Effector CD8-positive, alpha-beta T cell (primary cell): Measurements from ENCODE around the gene MAPK4.

Experiments used
- DNase-seq: peaks from one replicate; lab custom pipeline; 2025; lab: John Stamatoyannopoulos, UW

MAPK4 gene

GRCh38 chr18:50623694-50624352 lies 63.9 kb downstream of the MAPK4 start:
- DNase-seq = no peak

- DNase-seq = no peak
Observed at GRCh38 chr18:50624981-50625380, 65.1 kb downstream of the MAPK4 start.

DNA sequence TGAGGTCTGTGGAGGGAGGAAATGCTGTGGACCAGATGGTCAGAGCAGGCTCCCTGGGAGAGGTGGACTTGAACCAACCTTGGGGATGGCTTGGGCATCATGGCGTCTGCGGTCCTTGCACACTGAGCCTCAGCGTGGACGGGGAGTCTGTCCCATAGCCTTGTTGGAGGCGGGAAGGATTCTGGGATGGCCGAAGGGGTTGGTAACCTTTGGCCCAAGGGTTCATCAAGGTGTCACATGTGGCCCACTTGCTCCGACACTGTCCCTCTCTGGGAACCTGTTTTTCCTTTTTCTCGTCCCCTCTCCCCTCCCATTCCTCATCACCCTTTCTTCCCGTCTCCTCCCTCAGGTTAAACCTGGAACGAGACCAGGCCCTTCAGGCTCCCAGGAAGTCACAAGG lies 66.4 kb downstream of the MAPK4 start:
- no peak for DNase-seq

DNA sequence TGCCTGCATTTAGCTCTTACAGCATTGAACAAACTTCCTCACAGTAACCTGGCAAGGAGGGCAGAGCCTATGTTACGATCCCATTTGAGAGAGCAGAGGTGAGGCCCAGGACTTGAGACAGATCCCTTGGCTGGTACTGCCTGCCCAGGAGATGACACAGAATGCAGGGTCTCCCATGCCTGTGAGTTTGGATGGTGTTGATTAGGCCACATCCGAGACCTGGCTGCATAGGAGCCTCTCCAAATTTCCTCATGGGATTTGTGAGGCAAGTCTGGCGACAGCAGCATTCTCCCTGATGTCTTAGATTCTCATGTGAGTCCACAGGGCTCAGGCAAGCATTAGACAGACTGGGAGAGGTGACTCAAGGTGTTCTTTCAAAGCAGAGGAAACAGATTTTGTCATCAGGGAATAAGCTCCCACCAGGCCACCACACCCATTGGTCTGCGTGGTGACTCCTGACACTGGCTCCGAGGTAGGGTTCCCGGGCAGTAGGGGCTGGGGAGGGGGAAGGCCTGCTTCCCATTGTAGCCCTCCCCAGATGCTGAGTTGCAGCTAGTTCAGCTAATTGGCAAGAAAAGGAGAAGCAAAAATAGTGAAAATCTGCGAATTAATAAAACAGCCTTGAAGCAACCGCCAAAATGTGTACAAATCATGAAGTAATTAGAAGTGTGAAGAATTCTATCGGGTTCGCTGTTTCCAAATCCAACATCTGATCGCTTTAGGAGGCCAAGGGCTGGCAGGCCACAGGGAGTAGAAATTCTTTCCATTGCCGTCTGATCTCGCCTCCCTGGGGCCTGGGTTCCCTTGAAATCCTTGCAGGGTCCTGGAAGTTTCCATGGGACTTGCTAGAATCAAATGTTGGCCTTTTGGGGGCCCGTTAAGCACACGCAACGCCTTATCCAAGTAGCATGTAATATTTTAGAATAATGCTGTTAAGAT lies 68.0 kb downstream of the MAPK4 start:
- no peak for DNase-seq

DNA sequence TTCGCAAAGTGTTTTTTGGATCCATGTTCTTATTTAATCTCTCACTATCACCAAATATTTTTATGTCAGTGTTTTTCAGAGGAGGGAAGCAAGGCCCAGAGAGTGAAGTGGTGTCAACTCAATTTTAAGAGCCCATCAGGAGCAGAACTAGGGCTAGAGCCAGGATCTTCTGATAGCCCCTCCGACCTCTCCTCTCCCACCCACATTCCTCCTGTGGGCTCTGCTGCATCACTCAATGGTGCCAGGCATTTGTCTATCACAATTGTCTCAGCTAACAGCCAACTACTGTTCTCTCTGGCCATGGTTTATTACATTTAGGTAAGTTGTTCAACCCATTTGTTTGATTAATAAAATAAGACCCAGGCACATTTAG lies 68.6 kb downstream of the MAPK4 start:
- no peak for DNase-seq

DNA sequence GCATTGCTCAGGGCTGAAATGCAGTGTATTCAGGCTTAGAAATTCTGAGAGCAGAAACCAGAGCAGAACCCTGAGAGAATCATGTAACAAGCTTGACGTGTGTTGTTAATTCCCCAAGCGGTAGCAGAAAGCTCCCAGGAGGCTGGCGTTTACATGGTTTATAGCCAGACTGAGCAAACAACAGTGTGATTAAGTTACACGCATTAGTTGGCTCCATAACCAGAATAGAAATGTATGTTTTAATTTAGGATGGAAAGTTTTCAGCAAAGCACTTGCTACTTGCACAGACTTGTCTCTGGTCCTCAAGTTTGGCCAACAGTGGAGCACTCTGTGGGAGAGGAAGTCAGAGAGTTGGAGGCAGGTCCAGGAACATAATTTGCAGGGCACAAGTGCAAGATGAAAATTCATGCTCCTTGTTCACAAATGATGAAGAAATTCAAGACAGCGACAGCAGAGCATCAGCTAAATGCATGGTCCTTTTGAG lies 69.3 kb downstream of the MAPK4 start:
- DNase-seq = no peak

GRCh38 chr18:50630895-50631294 lies 71.0 kb downstream of the MAPK4 start:
- no peak for DNase-seq

- no peak for DNase-seq
Observed at GRCh38 chr18:50632895-50633515, 73.1 kb downstream of the MAPK4 start.

DNA sequence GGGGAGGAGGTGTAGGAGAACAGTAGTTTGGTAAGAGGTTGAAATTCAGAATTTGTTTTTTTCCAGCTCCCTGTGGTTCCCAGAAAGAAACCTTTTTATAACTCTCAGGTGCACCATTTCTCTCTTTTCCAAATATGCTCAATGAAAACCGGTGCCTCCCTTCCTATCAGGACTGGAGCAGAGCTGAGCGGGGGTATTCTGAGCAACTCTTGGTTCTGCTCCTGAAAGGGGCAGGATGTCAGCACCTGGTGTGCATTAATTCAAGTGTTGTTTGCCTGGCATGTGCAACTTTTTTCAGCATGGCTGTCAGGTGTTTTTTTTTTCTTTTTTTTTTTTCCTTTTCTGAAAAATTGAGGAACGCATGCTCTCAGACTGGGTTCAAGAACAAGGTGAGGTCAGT lies 74.1 kb downstream of the MAPK4 start:
- no peak for DNase-seq

DNA sequence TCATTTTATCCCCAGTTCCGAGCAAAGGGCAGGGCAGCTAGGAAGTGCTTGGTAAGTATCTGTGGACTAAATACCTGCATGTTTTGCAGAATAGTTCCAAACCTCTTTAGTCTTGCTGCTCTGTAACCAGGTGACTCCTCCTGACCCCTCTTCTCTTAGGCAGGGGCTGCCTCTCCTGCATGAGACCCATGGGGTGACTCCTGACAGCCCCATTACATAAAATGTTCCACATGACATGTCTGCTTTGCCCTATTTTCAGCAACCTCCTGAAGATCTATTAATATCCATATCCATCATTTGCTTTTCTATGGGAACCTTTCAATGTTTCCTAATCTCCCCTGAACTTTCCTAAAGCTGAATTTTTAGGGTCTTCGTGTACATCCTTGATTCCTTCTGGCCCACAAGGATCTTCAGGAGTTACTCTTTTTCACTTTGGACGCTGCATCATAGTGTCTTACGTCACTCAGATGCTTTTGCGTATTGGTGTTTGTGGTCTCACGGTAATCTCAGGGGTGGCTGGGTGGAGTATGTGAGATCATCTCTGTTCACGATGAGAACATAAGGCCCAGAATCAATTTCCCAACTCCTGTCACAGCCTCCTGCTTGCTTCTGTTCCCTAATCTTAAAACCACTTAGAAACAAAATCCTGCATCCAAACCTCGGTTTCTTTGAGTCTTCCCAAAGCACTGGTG lies 76.6 kb downstream of the MAPK4 start:
- DNase-seq = no peak

GRCh38 chr18:50638016-50638883 lies 78.4 kb downstream of the MAPK4 start:
- DNase-seq = no peak

GRCh38 chr18:50638884-50639420 lies 79.1 kb downstream of the MAPK4 start:
- no peak for DNase-seq

GRCh38 chr18:50639711-50640110 lies 79.8 kb downstream of the MAPK4 start:
- DNase-seq = no peak

GRCh38 chr18:50642439-50642838 lies 82.6 kb downstream of the MAPK4 start:
- no peak for DNase-seq

GRCh38 chr18:50644146-50644545 lies 84.3 kb downstream of the MAPK4 start:
- DNase-seq = no peak

- DNase-seq = no peak
Observed at GRCh38 chr18:50644807-50645206, 84.9 kb downstream of the MAPK4 start.

DNA sequence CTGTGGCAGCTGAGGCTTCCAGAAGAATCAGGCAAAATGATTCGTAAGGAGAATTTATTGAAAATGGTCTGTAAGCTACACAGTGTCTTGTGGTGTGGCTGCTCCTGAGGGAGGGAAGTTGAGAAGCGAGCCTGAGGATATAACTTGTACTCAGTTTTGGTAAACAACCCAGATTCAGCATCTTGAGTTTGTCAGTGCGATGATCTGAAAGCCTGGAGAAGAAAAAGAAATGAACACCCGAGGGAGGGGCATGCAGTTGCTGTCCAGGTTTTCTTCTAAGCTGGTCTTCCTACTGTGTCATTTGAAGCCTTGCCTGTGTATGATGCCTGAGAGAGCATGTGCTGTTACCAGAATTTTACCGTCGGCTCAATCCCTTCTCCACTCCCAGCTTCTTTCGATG lies 87.3 kb downstream of the MAPK4 start:
- no peak for DNase-seq

DNA sequence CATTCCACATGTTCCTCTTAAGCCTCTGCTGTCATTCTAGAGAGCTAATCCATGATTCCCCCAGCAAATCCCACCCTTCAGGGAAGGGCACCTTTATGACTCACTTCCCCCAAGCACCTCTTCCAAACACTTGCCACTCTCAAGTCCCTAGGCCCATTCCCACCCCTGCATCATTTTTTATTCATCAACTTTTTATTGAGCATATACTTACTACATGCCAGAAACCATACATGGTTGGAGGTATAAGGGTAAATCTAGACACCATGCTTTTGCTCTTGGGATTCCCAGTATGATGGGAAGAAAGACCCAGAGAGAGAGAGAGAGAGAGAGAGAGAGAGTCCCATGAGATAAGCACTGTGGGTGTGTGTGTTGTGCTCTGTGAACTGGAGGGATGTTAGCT lies 87.9 kb downstream of the MAPK4 start:
- no peak for DNase-seq

- no peak for DNase-seq
Observed at GRCh38 chr18:50649821-50650220, 89.9 kb downstream of the MAPK4 start.

- DNase-seq = no peak
Observed at GRCh38 chr18:50651334-50651733, 91.4 kb downstream of the MAPK4 start.
